Measurements from ENCODE around the gene TRPM2. TPM values are rescaled to one million over a fixed set of nuclear protein-coding genes. Genes with fewer than 3 reads are reported as not detected.

The TRPM2 gene
- total and polyA plus RNA-seq, 2 donors (not counting 3 experiments of a cell fraction or from before 2014, with no cell fraction given): not detected

GRCh38 chr21:44441041-44441400 is 87.6 kb downstream of the TRPM2 start:
- H3K36me3 ChIP-seq (ENCODE audit: control insufficient read depth in 2 of 2, extremely low read depth in 1 of 2, insufficient read depth in 2 of 2, low read length in 2 of 2): no peaks in the 10 kb centered on the region
- no peak for FAIRE-seq
- TF ChIP-seq GATA2 (IDR thresholded peaks at IDR 0.05; ENCODE audit: insufficient read depth, insufficient read length, low read depth, low read length) (no peak), POLR2AphosphoS5 (IDR thresholded peaks at IDR 0.05; ENCODE audit: insufficient read depth, low read depth, low read length) (no peak), EZH2 (IDR thresholded peaks at IDR 0.05; ENCODE audit: borderline replicate concordance, low read depth, low read length, severe bottlenecking) (no peak), POLR2A (IDR thresholded peaks at IDR 0.05; ENCODE audit: low read depth, low read length) (no peak), MAX (IDR thresholded peaks at IDR 0.05; ENCODE audit: insufficient read depth, insufficient read length) (no peak), CTCF (IDR thresholded peaks at IDR 0.05; ENCODE audit: extremely low read depth in 1 of 2, insufficient read depth in 1 of 2, low read depth in 1 of 2, low read length in 2 of 2) (no peak), FOS (IDR thresholded peaks at IDR 0.05; ENCODE audit: borderline replicate concordance, insufficient read depth, low read length) (no peak), JUN (IDR thresholded peaks at IDR 0.05; ENCODE audit: borderline replicate concordance, insufficient read depth, insufficient read length, low read depth) (no peak), MYC (IDR thresholded peaks at IDR 0.05; ENCODE audit: low read depth, low read length) (no peak)

More at GRCh38 chr21:44441041-44441400, 87.6 kb downstream of the TRPM2 start:
- DNase-seq (ENCODE audit: low read depth, low spot score): no peak
- intact Hi-C loops (cut with micrococcal nuclease) (no loop called here), dilution Hi-C loops (cut with MboI; ENCODE audit: extremely low pct_ligation_motif_present, low sequenced_read_pairs) (no loop called here)
- H2AFZ ChIP-seq (ENCODE audit: low read depth, low read length): no peak overlapping the region
- CTCF ChIA-PET: interaction anchor here (0.6 kb wide), 1 partner anchor 302 kb away, joined by 3 read pairs; no protein-coding TSS in a partner anchor
- H3K4me3 ChIP-seq (replicated peaks in 1 of 3; ENCODE audit: insufficient read depth in 1 of 3, low read depth in 1 of 3, low read length in 3 of 3): no peak overlapping the region
- H3K27me3 ChIP-seq (ENCODE audit: control insufficient read depth in 2 of 2, insufficient read depth in 2 of 2, low read length in 2 of 2): no peaks in the 10 kb centered on the region
- H3K79me2 ChIP-seq (ENCODE audit: control insufficient read depth, insufficient read depth, low read length): no peaks in the 10 kb centered on the region
- no peaks in the 10 kb centered on the region for H3K4me1 ChIP-seq (ENCODE audit: control insufficient read depth, extremely low read depth, insufficient read depth, low read length)
- H3K9me1 ChIP-seq (replicated peaks; ENCODE audit: control insufficient read depth, extremely low read depth, insufficient read depth, low read length): no peaks in the 10 kb centered on the region
- POLR2A ChIA-PET: no interaction called here
- H3K27ac ChIP-seq (ENCODE audit: insufficient read depth, low read depth, low read length): no peak overlapping the region
- no peaks in the 10 kb centered on the region for H3K9me3 ChIP-seq (replicated peaks; ENCODE audit: control insufficient read depth, insufficient read depth, low read length)
- no peak overlapping the region for H3K4me2 ChIP-seq (ENCODE audit: insufficient read depth, low read length)
- BruUV-seq (replicated peaks): no TSS peak
- H4K20me1 ChIP-seq (replicated peaks; ENCODE audit: control insufficient read depth, extremely low read depth, insufficient read depth, low read length): no peaks in the 10 kb centered on the region
- no peak overlapping the region for H3K9ac ChIP-seq (replicated peaks; ENCODE audit: extremely low read depth, insufficient read depth, low read length)

Measured in endothelial cell of umbilical vein (primary cell).